Astrocyte (in vitro differentiated cells and primary cell): Measurements from ENCODE around the gene TMEM184A. TPM values are rescaled to one million over a fixed set of nuclear protein-coding genes. Genes with fewer than 3 reads are reported as not detected.

Experiments used
- DNase-seq: peaks from one replicate; pipeline ENCODE4 v3.0.0-alpha.2; 2010; ENCODE audit warnings: low read depth
- FAIRE-seq: peaks from 2 replicates; lab custom pipeline; 2011; peaks lifted over from hg19 to GRCh38; lab: Jason Lieb, UNC
- H2AFZ ChIP-seq: 2 replicates; pipeline ENCODE4 v1.6.0; 2012; ENCODE audit warnings: low read depth, low read length, inconsistent platforms
- H3K27ac ChIP-seq: 2 replicates; pipeline ENCODE4 v1.5.1; 2011; ENCODE audit warnings: low read depth, low read length, inconsistent platforms
- H3K27me3 ChIP-seq: 2 replicates; pipeline ENCODE4 v1.6.0; 2011; ENCODE audit warnings: low read length, inconsistent platforms; ENCODE audit not compliant: insufficient read depth
- H3K36me3 ChIP-seq: 2 replicates; pipeline ENCODE4 v1.5.1; 2011; ENCODE audit warnings: low read length, inconsistent platforms; ENCODE audit not compliant: insufficient read depth
- H3K4me1 ChIP-seq: 2 replicates; pipeline ENCODE4 v1.5.1; 2011; ENCODE audit warnings: low read length, inconsistent platforms; ENCODE audit not compliant: insufficient read depth
- H3K4me2 ChIP-seq: 2 replicates; pipeline ENCODE4 v1.6.0; 2012; ENCODE audit warnings: low read length, inconsistent platforms
- H3K4me3 ChIP-seq: 2 replicates; pipeline ENCODE4 v1.5.1; 2011; ENCODE audit warnings: low read depth, mild to moderate bottlenecking, low read length, inconsistent platforms; ENCODE audit not compliant: insufficient read depth
- H3K79me2 ChIP-seq: 2 replicates; pipeline ENCODE4 v1.6.0; 2012; ENCODE audit warnings: mild to moderate bottlenecking, low read length, inconsistent platforms; ENCODE audit not compliant: insufficient read depth
- H3K9ac ChIP-seq: 2 replicates; pipeline ENCODE4 v1.6.0; 2012; ENCODE audit warnings: mild to moderate bottlenecking, low read length, inconsistent platforms
- H3K9me3 ChIP-seq: 2 replicates; pipeline ENCODE4 v1.5.1; 2012; ENCODE audit warnings: low read depth, mild to moderate bottlenecking, low read length, inconsistent platforms; ENCODE audit not compliant: insufficient read depth
- H4K20me1 ChIP-seq: 2 replicates; pipeline ENCODE4 v1.6.0; 2012; ENCODE audit warnings: low read length, inconsistent platforms; ENCODE audit not compliant: insufficient read depth
- H3K27ac Mint-ChIP-seq: one replicate; pipeline ENCODE4 v1.8.0; 2021; ENCODE audit warnings: mild to moderate bottlenecking, mixed read lengths; ENCODE audit not compliant: unreplicated experiment
- H3K27me3 Mint-ChIP-seq: one replicate; pipeline ENCODE4 v1.8.0; 2021; ENCODE audit warnings: low read depth, mixed read lengths; ENCODE audit not compliant: unreplicated experiment
- H3K36me3 Mint-ChIP-seq: one replicate; pipeline ENCODE4 v1.8.0; 2021; ENCODE audit warnings: low read depth, mixed read lengths; ENCODE audit not compliant: unreplicated experiment
- H3K4me1 Mint-ChIP-seq: one replicate; pipeline ENCODE4 v1.8.0; 2021; ENCODE audit warnings: low read depth, mixed read lengths; ENCODE audit not compliant: unreplicated experiment
- H3K4me3 Mint-ChIP-seq: one replicate; pipeline ENCODE4 v1.8.0; 2021; ENCODE audit warnings: mild to moderate bottlenecking, moderate library complexity, mixed read lengths; ENCODE audit not compliant: unreplicated experiment
- H3K9me3 Mint-ChIP-seq: one replicate; pipeline ENCODE4 v1.8.0; 2021; ENCODE audit warnings: mild to moderate bottlenecking, mixed read lengths; ENCODE audit not compliant: unreplicated experiment
- CTCF ChIP-seq: IDR thresholded peaks from 2 replicates; pipeline ENCODE4 v1.5.1; 2011; ENCODE audit warnings: low read depth, mild to moderate bottlenecking, inconsistent platforms, low read length, moderate library complexity; ENCODE audit not compliant: insufficient read depth
- EZH2 ChIP-seq: IDR thresholded peaks from 2 replicates; pipeline ENCODE4 v1.6.1; 2012; ENCODE audit warnings: mild to moderate bottlenecking, low read length, inconsistent platforms; ENCODE audit not compliant: insufficient read depth
- total RNA-seq: library from RNA; stranded (reverse); gene quantifications from 2 replicates; pipeline ENCODE4 v1.2.1, GENCODE V29; 2021

Gene TMEM184A
- total RNA-seq, 1 donor from 2014 or later = 2.1 TPM

GRCh38 chr7:1500064-1500807 lies 55.8 kb downstream of the TMEM184A start:
- TF ChIP-seq CTCF (no peak), EZH2 (no peak)
- Histone ChIP-seq H3K79me2 (peaks cover 37% of the 10 kb centered on the region), H3K27ac (no peak overlapping the region), H3K27me3 (no peaks in the 10 kb centered on the region), H3K36me3 (peaks cover 5% of the 10 kb centered on the region), H3K9ac (no peak overlapping the region), H3K9me3 (no peaks in the 10 kb centered on the region), H4K20me1 (peaks cover 37% of the 10 kb centered on the region), H3K4me3 (no peak overlapping the region), H3K4me2 (no peak overlapping the region), H3K4me1 (peaks cover 8% of the 10 kb centered on the region), H2AFZ (no peak overlapping the region)
- DNase-seq = no peak
- H3K27me3 Mint-ChIP-seq = no peaks in the 10 kb centered on the region
- H3K4me1 Mint-ChIP-seq = peaks cover 2% of the 10 kb centered on the region
- no peak overlapping the region for H3K4me3 Mint-ChIP-seq
- peaks cover 4% of the 10 kb centered on the region for H3K36me3 Mint-ChIP-seq
- no peaks in the 10 kb centered on the region for H3K9me3 Mint-ChIP-seq
- no peak for FAIRE-seq
- no peak overlapping the region for H3K27ac Mint-ChIP-seq

- peak overlapping the region; percentile 58 for H3K27ac Mint-ChIP-seq
- Histone ChIP-seq H3K4me1 (peaks cover 8% of the 10 kb centered on the region), H2AFZ (no peak overlapping the region), H3K9ac (no peak overlapping the region), H3K9me3 (no peaks in the 10 kb centered on the region), H3K36me3 (peaks cover 5% of the 10 kb centered on the region), H3K4me2 (no peak overlapping the region), H3K4me3 (no peak overlapping the region), H3K27me3 (no peaks in the 10 kb centered on the region), H4K20me1 (peaks cover 37% of the 10 kb centered on the region), H3K79me2 (peaks cover 37% of the 10 kb centered on the region), H3K27ac (no peak overlapping the region)
- peaks cover 4% of the 10 kb centered on the region for H3K36me3 Mint-ChIP-seq
- no peak for DNase-seq
- no peaks in the 10 kb centered on the region for H3K9me3 Mint-ChIP-seq
- H3K4me3 Mint-ChIP-seq = no peak overlapping the region
- peaks cover 2% of the 10 kb centered on the region for H3K4me1 Mint-ChIP-seq
- FAIRE-seq = no peak
- TF ChIP-seq CTCF = no peak
- no peak for TF ChIP-seq EZH2
- no peaks in the 10 kb centered on the region for H3K27me3 Mint-ChIP-seq
These were observed 56.5 kb downstream of the TMEM184A start for GRCh38 chr7:1499367-1500029.
